HCT116 (cell line): ENCODE measurements around the gene SOCS1.

Source experiments
- CTCF ChIP-seq, 3 experiments: fragments of 200-600 bp in 1 of 3; sonication (generic) in 1 of 3; IDR thresholded peaks in 2 of 3; conservative IDR thresholded peaks in 1 of 3; 2 replicates each; pipeline ENCODE4 v1.5.1; 2012 to 2017; ENCODE audit warnings: low read depth in 2 of 3, low read length in 2 of 3, antibody characterized with exemption in 1 of 3, borderline replicate concordance in 1 of 3, control low read depth in 1 of 3, mild to moderate bottlenecking in 1 of 3, mixed read lengths in 1 of 3, mixed run types in 1 of 3, moderate library complexity in 1 of 3; ENCODE audit not compliant: insufficient read depth in 1 of 3
- JUND ChIP-seq: IDR thresholded peaks from 2 replicates; pipeline ENCODE4 v1.6.1; 2012
- POLR2A ChIP-seq: IDR thresholded peaks from 2 replicates; pipeline ENCODE4 v1.7.0; 2011; ENCODE audit warnings: borderline replicate concordance; ENCODE audit not compliant: insufficient read depth, insufficient read length; ENCODE audit errors: extremely low read depth
- POLR2AphosphoS5 ChIP-seq: IDR thresholded peaks from 2 replicates; pipeline ENCODE4 v1.6.1; 2011; ENCODE audit warnings: mild to moderate bottlenecking, low read depth, low read length, moderate library complexity
- SP1 ChIP-seq: IDR thresholded peaks from 2 replicates; pipeline ENCODE4 v1.6.1; 2012; ENCODE audit warnings: low read depth

- no peak for TF ChIP-seq JUND
- TF ChIP-seq CTCF (IDR thresholded peaks at IDR 0.05 in 2 of 3, conservative IDR thresholded peaks at IDR 0.05 in 1 of 3; ENCODE audit: borderline replicate concordance in 1 of 3, insufficient read depth in 1 of 3, low read depth in 2 of 3, low read length in 2 of 3): no peak
- no peak for TF ChIP-seq POLR2A
- no peak for TF ChIP-seq SP1
- no peak for TF ChIP-seq POLR2AphosphoS5
Observed at GRCh38 chr16:11239644-11240632, 16.1 kb downstream of the SOCS1 start.
